Breast epithelium (tissue), 4 donors: ENCODE results near the gene GTF2IRD2. TPM values are rescaled to one million over a fixed set of nuclear protein-coding genes. Genes with fewer than 3 reads are reported as not detected.
"Not testable (repeated sequence)": the region's sequence is repeated elsewhere in the genome, so short reads cannot be mapped to it uniquely, and the experiment has no call there.

Source experiments
- DNase-seq, 2 donors: peaks; one replicate each; pipeline ENCODE4 v3.0.0-alpha.2; 2019; ENCODE audit warnings: low spot score in 2 of 2
- H3K27ac ChIP-seq, 2 donors: fragments of 200-600 bp; sonication (generic) in 1 of 2; one replicate each; pipeline ENCODE4 v1.5.1; 2016 to 2019; ENCODE audit warnings: mild to moderate bottlenecking in 1 of 2
- H3K27me3 ChIP-seq, 2 donors: fragments of 200-600 bp; sonication (generic) in 1 of 2; one replicate each; pipeline versions ENCODE4 v1.5.1 to v1.6.0; 2017 to 2019; ENCODE audit warnings: control low read depth in 1 of 2, mild to moderate bottlenecking in 1 of 2
- H3K36me3 ChIP-seq: fragments of 200-600 bp; one replicate; pipeline ENCODE4 v1.5.1; 2019
- H3K4me1 ChIP-seq, 2 donors: fragments of 200-600 bp; sonication (generic); one replicate each; pipeline ENCODE4 v1.5.1; 2016 to 2019; ENCODE audit warnings: control low read depth in 1 of 2
- H3K4me3 ChIP-seq, 3 donors: fragments of 200-600 bp; sonication (generic); 1 replicate in 2 of 3; 2 replicates in 1 of 3; pipeline ENCODE4 v1.5.1; 2016 to 2019; ENCODE audit warnings: mild to moderate bottlenecking in 3 of 3, moderate library complexity in 2 of 3
- H3K9me3 ChIP-seq, 2 donors: fragments of 200-600 bp; sonication (generic) in 1 of 2; one replicate each; pipeline ENCODE4 v1.5.1; 2016 to 2019; ENCODE audit warnings: control low read depth in 1 of 2
- intact Hi-C: fragments of 100-400 bp; cut with DNase I; formaldehyde crosslinking; loops from one replicate; pipeline ENCODE4 v1.15.1; 2023; ENCODE audit warnings: low total_unique reads
- total RNA-seq, 3 donors: library from RNA; depleted of rRNA; stranded (reverse); fragments of >200 nt; gene quantifications; one replicate each; pipeline ENCODE4 v1.1.0, GENCODE V29; 2016

The GTF2IRD2 gene
- total RNA-seq, 3 donors from 2014 or later: 16.4 to 45.1 (median 30.4) TPM

DNA sequence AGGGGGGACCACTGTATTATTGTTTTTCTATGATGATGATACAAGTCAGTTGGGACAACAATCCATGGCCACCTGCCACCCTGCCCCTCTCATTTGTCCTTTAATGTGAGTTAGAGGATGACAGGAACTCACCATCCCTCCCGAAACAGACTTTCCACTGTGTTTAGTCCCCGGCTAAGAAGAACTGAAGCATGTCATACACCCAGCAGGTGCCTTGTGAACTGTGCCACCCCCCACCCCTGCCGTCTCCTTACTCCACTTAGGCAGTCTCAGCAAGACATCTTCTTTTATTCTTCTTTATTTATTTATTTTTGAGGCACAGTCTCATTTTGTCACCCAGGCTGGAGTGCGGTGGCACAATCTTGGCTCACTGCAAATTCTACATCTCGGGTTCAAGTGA is 30.1 kb downstream of the GTF2IRD2 start:
- H3K9me3 ChIP-seq, H3K4me1 ChIP-seq, H3K27me3 ChIP-seq, H3K36me3 ChIP-seq, intact Hi-C loops, H3K27ac ChIP-seq, DNase-seq, H3K4me3 ChIP-seq: not testable (repeated sequence)

DNA sequence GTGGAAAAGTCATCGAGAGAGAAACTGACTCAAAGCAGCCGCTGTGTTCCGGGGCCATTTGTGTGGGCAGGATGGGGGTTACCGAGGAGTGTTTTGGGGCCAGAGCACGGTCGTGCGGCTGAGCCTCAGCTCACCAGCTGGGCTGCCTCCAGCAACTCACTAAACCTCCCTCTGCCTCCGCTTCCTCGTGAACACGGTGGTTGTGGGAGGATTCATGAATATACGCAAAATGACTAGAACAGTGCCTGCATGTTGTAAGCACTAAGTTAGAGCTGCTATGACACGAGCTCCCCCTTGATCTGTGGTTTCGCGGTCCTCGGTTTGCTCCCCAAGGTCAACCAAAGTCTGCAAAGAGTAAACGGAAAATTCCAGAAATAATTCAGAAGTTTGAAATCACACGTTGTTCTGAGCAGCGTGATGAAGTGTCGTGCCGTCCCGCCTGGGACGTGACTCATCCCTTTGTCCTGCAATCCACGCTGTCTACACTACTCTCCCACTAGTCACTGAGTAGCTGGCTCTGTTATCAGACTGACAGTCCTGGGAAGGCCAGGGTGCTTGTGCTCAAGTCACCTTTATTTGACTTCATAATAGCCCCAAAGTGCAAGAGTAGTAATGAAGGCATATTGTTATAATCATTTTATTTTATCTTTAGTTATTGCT is 31.1 kb downstream of the GTF2IRD2 start:
- H3K9me3 ChIP-seq, H3K4me3 ChIP-seq, intact Hi-C loops, H3K4me1 ChIP-seq, H3K27me3 ChIP-seq, H3K27ac ChIP-seq, H3K36me3 ChIP-seq, DNase-seq: not testable (repeated sequence)

DNA sequence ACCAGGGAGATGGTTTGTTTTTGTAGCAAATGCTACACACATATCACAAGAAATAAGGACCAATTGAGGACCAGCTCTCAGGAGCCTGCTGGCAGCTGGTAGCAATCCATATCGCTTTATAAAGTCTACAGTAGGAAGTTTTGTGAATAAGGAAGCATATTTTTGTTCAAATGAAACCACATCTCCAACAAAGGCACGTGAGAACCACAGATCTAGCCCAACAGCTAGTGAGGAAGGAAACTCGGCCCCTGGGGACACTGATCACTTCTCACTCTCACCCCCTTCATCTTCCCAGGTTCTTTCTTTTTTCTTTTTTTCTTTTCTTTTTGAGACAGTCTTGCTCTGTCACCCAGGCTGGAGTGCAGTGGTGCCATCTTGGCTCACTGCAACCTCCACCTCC is 35.5 kb downstream of the GTF2IRD2 start:
- intact Hi-C loops, H3K27me3 ChIP-seq, DNase-seq, H3K36me3 ChIP-seq, H3K9me3 ChIP-seq, H3K27ac ChIP-seq, H3K4me3 ChIP-seq, H3K4me1 ChIP-seq: not testable (repeated sequence)

- H3K4me3 ChIP-seq, DNase-seq, H3K4me1 ChIP-seq, H3K27me3 ChIP-seq, H3K27ac ChIP-seq, H3K9me3 ChIP-seq, intact Hi-C loops, H3K36me3 ChIP-seq: not testable (repeated sequence)
These were observed 52.8 kb downstream of the GTF2IRD2 start for GRCh38 chr7:74798644-74799043.

GRCh38 chr7:74797848-74798622 is 53.4 kb downstream of the GTF2IRD2 start:
- DNase-seq, H3K4me3 ChIP-seq, H3K36me3 ChIP-seq, H3K4me1 ChIP-seq, intact Hi-C loops, H3K27ac ChIP-seq, H3K27me3 ChIP-seq, H3K9me3 ChIP-seq: not testable (repeated sequence)

DNA sequence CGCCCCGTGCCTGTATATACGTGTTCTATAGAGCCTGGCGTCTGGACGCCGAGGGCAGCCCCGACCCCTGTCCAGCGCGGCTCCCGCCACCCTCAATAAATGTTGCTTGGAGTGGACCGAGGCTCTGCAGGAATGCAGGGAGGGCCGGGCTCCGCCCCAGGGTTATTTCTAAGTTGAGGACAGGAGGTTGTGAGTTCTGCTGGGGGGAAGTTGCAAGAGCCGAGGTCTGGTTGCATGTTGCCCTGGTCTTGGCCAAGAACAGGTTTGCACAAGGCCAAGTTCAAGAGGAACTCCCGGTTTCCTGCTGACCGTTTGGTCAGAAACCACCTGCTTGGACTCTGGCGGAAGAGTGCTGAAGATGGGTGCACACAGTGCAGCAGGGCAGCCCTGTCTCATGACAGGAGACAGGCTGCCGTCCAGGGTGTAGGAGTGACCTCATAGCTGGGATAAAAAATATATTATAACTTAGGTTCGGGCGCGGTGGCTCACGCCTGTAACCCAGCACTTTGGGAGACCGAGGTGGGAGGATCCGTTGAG is 62.1 kb downstream of the GTF2IRD2 start:
- DNase-seq, intact Hi-C loops, H3K4me1 ChIP-seq, H3K4me3 ChIP-seq, H3K36me3 ChIP-seq, H3K27me3 ChIP-seq, H3K27ac ChIP-seq, H3K9me3 ChIP-seq: not testable (repeated sequence)

DNA sequence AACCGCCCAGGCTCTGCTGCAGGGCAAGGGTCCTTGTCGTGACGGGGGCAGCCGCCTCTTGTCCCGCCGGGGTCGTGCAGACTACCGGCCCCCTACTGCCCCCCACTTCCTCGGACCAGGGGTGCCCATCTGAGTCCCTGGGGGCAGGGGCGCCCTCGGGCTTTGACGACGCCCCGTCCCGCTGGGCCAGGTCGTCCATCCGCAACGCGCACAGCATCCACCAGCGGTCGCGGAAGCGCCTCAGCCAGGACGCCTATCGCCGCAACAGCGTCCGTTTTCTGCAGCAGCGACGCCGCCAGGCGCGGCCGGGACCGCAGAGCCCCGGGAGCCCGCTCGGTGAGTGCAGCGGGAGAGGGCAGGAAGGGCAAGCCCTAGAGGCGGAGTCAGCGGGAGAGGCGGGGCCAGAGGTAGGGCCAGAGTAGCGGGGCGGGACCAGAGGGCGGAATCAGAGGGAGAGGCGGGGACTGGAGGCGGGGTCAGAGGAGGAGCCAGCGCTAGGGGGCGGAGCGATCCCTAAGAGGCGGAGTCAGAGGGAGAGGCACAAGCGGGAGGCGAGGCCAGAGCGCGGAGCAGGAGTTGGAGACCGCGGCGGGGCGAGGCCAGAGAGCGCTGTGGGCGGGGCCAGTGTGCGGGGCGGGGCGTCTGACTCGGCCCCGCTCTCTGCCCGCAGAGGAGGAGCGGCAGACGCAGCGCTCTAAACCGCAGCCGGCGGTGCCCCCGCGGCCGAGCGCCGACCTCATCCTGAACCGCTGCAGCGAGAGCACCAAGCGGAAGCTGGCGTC is 62.8 kb downstream of the GTF2IRD2 start:
- H3K4me1 ChIP-seq, H3K9me3 ChIP-seq, H3K27me3 ChIP-seq, H3K36me3 ChIP-seq, H3K27ac ChIP-seq, intact Hi-C loops: not testable (repeated sequence)
- DNase-seq: peak; percentile 94 to 95
- H3K4me3 ChIP-seq: peak overlapping the region; percentile 9 to 57 (median 38)

GRCh38 chr7:74783595-74783994 is 67.8 kb downstream of the GTF2IRD2 start:
- DNase-seq: not testable (repeated sequence)

DNA sequence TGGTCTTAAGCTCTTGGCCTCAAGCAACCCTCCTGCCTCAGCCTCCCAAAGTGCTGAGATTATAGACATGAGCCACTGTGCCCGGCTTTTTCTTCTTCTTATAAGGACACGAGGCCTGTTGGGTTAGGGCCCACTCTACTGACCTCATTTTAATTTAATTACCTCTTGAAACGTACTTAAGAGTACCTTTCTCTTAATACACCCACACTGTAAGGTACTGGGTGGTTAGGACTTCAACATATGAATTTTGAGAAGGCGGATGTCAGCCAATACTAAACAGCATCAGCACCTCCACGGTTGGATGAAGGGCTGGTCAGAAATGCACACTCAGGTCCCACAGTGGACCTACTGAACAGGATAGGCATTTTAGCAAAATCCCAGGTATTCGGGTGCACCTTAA is 69.7 kb downstream of the GTF2IRD2 start:
- DNase-seq, H3K27ac ChIP-seq, H3K27me3 ChIP-seq, H3K4me3 ChIP-seq, H3K36me3 ChIP-seq, H3K4me1 ChIP-seq, H3K9me3 ChIP-seq, intact Hi-C loops: not testable (repeated sequence)

More at GRCh38 chr7:74783595-74783994, 67.8 kb downstream of the GTF2IRD2 start:
- H3K36me3 ChIP-seq, H3K27ac ChIP-seq, H3K9me3 ChIP-seq, H3K27me3 ChIP-seq, H3K4me1 ChIP-seq, intact Hi-C loops, H3K4me3 ChIP-seq: not testable (repeated sequence)

DNA sequence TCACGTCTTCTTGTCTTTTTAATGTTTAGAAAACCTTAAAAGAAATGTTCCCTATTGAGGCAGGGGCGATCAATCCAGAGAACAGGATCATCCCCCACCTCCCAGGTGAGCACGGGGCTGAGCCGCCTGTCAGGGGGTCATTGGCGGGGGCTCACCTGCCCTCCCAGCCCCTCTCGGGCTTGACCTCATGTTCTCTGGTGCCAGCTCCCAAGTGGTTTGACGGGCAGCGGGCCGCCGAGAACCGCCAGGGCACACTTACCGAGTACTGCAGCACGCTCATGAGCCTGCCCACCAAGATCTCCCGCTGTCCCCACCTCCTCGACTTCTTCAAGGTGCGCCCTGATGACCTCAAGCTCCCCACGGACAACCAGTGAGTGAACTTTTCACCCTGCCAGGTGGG is 72.4 kb downstream of the GTF2IRD2 start:
- H3K27me3 ChIP-seq, intact Hi-C loops, H3K9me3 ChIP-seq, H3K27ac ChIP-seq, H3K36me3 ChIP-seq, DNase-seq, H3K4me3 ChIP-seq, H3K4me1 ChIP-seq: not testable (repeated sequence)

DNA sequence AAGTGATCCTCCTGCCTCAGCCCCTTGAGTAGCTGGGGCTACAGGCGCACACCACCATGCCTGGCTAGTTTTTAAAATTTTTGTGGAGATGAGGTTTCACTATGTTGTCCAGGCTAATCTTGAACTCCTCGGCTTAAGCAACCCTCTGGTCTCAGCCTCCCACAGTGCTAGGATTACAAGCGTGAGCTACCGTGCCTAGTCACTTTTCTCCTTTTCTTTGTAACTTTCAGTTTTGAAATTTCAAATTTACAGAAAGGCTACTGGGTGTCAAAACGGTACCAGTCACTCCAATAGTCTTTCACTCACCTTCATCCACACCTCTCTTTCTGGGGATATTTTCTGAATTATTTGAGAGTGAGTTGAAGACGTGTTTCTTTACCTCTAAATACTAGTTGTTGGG is 76.3 kb downstream of the GTF2IRD2 start:
- H3K36me3 ChIP-seq, H3K27me3 ChIP-seq, intact Hi-C loops, H3K9me3 ChIP-seq, DNase-seq, H3K27ac ChIP-seq, H3K4me3 ChIP-seq, H3K4me1 ChIP-seq: not testable (repeated sequence)

- H3K27me3 ChIP-seq, DNase-seq, H3K36me3 ChIP-seq, H3K4me1 ChIP-seq, H3K4me3 ChIP-seq, intact Hi-C loops, H3K27ac ChIP-seq, H3K9me3 ChIP-seq: not testable (repeated sequence)
These were observed 77.3 kb downstream of the GTF2IRD2 start, which contains the start of gene NCF1 for GRCh38 chr7:74773760-74774750. Gene NCF1 (plus strand): TSS chr7:74774011. CDS start chr7:74774032, 21 bp downstream.
